ENCODE results near the gene DOCK9. TPM values are rescaled to one million over a fixed set of nuclear protein-coding genes. Genes with fewer than 3 reads are reported as not detected.

Gene DOCK9
- total RNA-seq, 1 experiment from 2014 or later: 36.6 TPM

- Mint-ChIP-seq H3K4me3 (no peak overlapping the region), H3K4me1 (peaks cover 26% of the 10 kb centered on the region), H3K36me3 (no peaks in the 10 kb centered on the region), H3K27me3 (ENCODE audit: low read depth) (no peaks in the 10 kb centered on the region), H3K9me3 (no peaks in the 10 kb centered on the region), H3K27ac (no peak overlapping the region)
- ATAC-seq (no peak), DNase-seq (ENCODE audit: low spot score) (no peak)
- CTCF ChIA-PET: interaction anchor here (1.2 to 1.8 kb wide), 3 partner anchors 8 to 372 kb away, joined by 3 to 9 read pairs (median 3); no protein-coding TSS in a partner anchor
- TF ChIP-seq ZMAT4 (CRISPR knock-in tag; IDR thresholded peaks at IDR 0.05) (no peak), GRHL2 (CRISPR knock-in tag; IDR thresholded peaks at IDR 0.05; ENCODE audit: insufficient replicate concordance, severe bottlenecking) (no peak), HMGA2 (CRISPR knock-in tag; IDR thresholded peaks at IDR 0.05) (no peak), FOXP1 (CRISPR knock-in tag; IDR thresholded peaks at IDR 0.05; ENCODE audit: borderline replicate concordance) (no peak), MXD4 (CRISPR knock-in tag; IDR thresholded peaks at IDR 0.05; ENCODE audit: borderline replicate concordance) (no peak), ELF4 (CRISPR knock-in tag; IDR thresholded peaks at IDR 0.05; ENCODE audit: low read depth) (no peak), STAT6 (CRISPR knock-in tag; conservative IDR thresholded peaks at IDR 0.05; ENCODE audit: low read depth) (no peak), TCF7 (CRISPR knock-in tag; IDR thresholded peaks at IDR 0.05; ENCODE audit: low read depth) (no peak), ESRRA (CRISPR knock-in tag; IDR thresholded peaks at IDR 0.05; ENCODE audit: borderline replicate concordance) (no peak), JAZF1 (CRISPR knock-in tag; IDR thresholded peaks at IDR 0.05) (no peak), PRDM15 (CRISPR knock-in tag; IDR thresholded peaks at IDR 0.05) (no peak)
- TF ChIP-seq, protein P1, sequence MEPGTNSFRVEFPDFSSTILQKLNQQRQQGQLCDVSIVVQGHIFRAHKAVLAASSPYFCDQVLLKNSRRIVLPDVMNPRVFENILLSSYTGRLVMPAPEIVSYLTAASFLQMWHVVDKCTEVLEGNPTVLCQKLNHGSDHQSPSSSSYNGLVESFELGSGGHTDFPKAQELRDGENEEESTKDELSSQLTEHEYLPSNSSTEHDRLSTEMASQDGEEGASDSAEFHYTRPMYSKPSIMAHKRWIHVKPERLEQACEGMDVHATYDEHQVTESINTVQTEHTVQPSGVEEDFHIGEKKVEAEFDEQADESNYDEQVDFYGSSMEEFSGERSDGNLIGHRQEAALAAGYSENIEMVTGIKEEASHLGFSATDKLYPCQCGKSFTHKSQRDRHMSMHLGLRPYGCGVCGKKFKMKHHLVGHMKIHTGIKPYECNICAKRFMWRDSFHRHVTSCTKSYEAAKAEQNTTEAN (CRISPR knock-in tag; IDR thresholded peaks at IDR 0.05): no peak
- POLR2A ChIA-PET: no interaction called here
These were observed 158.4 kb downstream of the DOCK9 start for GRCh38 chr13:98819382-98820010.

DNA sequence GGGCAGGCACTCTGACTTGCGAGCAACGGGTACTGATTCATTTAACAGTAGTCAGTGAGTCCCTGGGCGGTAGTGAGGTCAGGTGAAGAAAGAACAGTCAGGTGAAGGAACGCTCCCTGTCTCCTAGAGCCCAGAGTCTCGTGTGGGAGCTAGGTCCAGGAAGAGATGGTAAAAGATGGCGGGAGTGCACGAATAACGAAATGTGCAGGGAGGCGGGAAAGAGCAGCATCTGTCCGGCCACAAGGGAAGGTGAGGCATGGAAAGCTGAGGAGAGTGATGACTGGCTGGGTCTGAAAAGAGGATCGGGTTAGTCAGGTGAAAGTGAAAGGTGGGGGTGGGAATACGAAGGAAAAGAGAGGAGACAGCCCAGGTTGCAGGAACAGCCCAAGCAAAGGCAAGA lies 161.5 kb downstream of the DOCK9 start:
- Mint-ChIP-seq H3K36me3 (no peaks in the 10 kb centered on the region), H3K9me3 (no peaks in the 10 kb centered on the region), H3K27me3 (ENCODE audit: low read depth) (no peaks in the 10 kb centered on the region), H3K4me3 (no peak overlapping the region), H3K27ac (no peak overlapping the region; the same call in 1 of the 2 replicates), H3K4me1 (peaks cover 16% of the 10 kb centered on the region)
- POLR2A ChIA-PET: no interaction called here
- no peak for DNase-seq (ENCODE audit: low spot score)
- no peak for ATAC-seq
- CTCF ChIA-PET: no interaction called here
- TF ChIP-seq NFE2L1 (CRISPR knock-in tag; IDR thresholded peaks at IDR 0.05) (no peak), ZNF263 (CRISPR knock-in tag; IDR thresholded peaks at IDR 0.05; ENCODE audit: low read depth) (no peak), ATF3 (CRISPR knock-in tag; conservative IDR thresholded peaks at IDR 0.05) (no peak), TEAD1 (CRISPR knock-in tag; IDR thresholded peaks at IDR 0.05) (no peak), NR3C1 (CRISPR knock-in tag; conservative IDR thresholded peaks at IDR 0.05; ENCODE audit: low read depth) (no peak)
- TF ChIP-seq, protein P2, sequence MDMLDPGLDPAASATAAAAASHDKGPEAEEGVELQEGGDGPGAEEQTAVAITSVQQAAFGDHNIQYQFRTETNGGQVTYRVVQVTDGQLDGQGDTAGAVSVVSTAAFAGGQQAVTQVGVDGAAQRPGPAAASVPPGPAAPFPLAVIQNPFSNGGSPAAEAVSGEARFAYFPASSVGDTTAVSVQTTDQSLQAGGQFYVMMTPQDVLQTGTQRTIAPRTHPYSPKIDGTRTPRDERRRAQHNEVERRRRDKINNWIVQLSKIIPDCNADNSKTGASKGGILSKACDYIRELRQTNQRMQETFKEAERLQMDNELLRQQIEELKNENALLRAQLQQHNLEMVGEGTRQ (CRISPR knock-in tag; IDR thresholded peaks at IDR 0.05): no peak
- TF ChIP-seq, protein P3, sequence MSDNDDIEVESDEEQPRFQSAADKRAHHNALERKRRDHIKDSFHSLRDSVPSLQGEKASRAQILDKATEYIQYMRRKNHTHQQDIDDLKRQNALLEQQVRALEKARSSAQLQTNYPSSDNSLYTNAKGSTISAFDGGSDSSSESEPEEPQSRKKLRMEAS (CRISPR knock-in tag; IDR thresholded peaks at IDR 0.05): no peak
- TF ChIP-seq, protein P1 (CRISPR knock-in tag; IDR thresholded peaks at IDR 0.05): no peak
- TF ChIP-seq, protein P4, sequence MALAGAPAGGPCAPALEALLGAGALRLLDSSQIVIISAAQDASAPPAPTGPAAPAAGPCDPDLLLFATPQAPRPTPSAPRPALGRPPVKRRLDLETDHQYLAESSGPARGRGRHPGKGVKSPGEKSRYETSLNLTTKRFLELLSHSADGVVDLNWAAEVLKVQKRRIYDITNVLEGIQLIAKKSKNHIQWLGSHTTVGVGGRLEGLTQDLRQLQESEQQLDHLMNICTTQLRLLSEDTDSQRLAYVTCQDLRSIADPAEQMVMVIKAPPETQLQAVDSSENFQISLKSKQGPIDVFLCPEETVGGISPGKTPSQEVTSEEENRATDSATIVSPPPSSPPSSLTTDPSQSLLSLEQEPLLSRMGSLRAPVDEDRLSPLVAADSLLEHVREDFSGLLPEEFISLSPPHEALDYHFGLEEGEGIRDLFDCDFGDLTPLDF (CRISPR knock-in tag; IDR thresholded peaks at IDR 0.05): no peak
- TF ChIP-seq, protein P5, sequence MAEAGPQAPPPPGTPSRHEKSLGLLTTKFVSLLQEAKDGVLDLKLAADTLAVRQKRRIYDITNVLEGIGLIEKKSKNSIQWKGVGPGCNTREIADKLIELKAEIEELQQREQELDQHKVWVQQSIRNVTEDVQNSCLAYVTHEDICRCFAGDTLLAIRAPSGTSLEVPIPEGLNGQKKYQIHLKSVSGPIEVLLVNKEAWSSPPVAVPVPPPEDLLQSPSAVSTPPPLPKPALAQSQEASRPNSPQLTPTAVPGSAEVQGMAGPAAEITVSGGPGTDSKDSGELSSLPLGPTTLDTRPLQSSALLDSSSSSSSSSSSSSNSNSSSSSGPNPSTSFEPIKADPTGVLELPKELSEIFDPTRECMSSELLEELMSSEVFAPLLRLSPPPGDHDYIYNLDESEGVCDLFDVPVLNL (CRISPR knock-in tag; IDR thresholded peaks at IDR 0.05; ENCODE audit: borderline replicate concordance, low read depth): no peak

Measured in WTC11 (cell line).